Aorta (tissue), 5 donors: Measurements from ENCODE around the gene APBA3. TPM values are rescaled to one million over a fixed set of nuclear protein-coding genes. Genes with fewer than 3 reads are reported as not detected.

ENCODE experiments used
- ATAC-seq: fragments of 200-7000 bp; cut with Tn5 transposase; one replicate; pipeline ENCODE4 v1.9.1; 2022; ENCODE audit warnings: moderate library complexity; ENCODE audit not compliant: low FRiP score
- DNase-seq, 2 donors: peaks; one replicate each; pipeline ENCODE4 v3.0.0-alpha.2; 2020
- H3K27ac ChIP-seq, 2 donors: one replicate each; pipeline ENCODE4 v1.5.1; 2013; ENCODE audit warnings: low read length in 2 of 2, mild to moderate bottlenecking in 2 of 2, moderate library complexity in 2 of 2, control low read depth in 1 of 2, inconsistent platforms in 1 of 2, low read depth in 1 of 2
- H3K27me3 ChIP-seq, 2 donors: one replicate each; pipeline ENCODE4 v1.6.1; 2013; ENCODE audit warnings: control low read depth in 1 of 2, low read length in 1 of 2, mild to moderate bottlenecking in 1 of 2, moderate library complexity in 1 of 2; ENCODE audit not compliant: insufficient read depth in 2 of 2, control insufficient read depth in 1 of 2
- H3K36me3 ChIP-seq, 2 donors: one replicate each; pipeline ENCODE4 v1.6.1; 2013; ENCODE audit warnings: control low read depth in 1 of 2, low read length in 1 of 2, mild to moderate bottlenecking in 1 of 2; ENCODE audit not compliant: insufficient read depth in 2 of 2, control insufficient read depth in 1 of 2
- H3K4me1 ChIP-seq, 2 donors: one replicate each; pipeline ENCODE4 v1.6.1; 2013; ENCODE audit warnings: low read length in 2 of 2, control low read depth in 1 of 2, mild to moderate bottlenecking in 1 of 2, moderate library complexity in 1 of 2; ENCODE audit not compliant: insufficient read depth in 2 of 2, control insufficient read depth in 1 of 2
- H3K4me3 ChIP-seq, 2 donors: one replicate each; pipeline ENCODE4 v1.5.1; 2013; ENCODE audit warnings: low read length in 2 of 2, control low read depth in 1 of 2, mild to moderate bottlenecking in 1 of 2
- H3K9me3 ChIP-seq: one replicate; pipeline ENCODE4 v1.6.1; 2013; ENCODE audit warnings: mild to moderate bottlenecking, low read length; ENCODE audit not compliant: control insufficient read depth
- WGBS, 2 donors: extraction: QIAGEN DNeasy Blood & Tissue Kit; methylation state at CpG; one replicate each; pipeline ENCODE4 v1.1.7; 2013; 5-methylcytosine and 5-hydroxymethylcytosine counted together
- intact Hi-C, 2 donors: fragments of 100-400 bp; cut with DNase I; formaldehyde crosslinking; loops; one replicate each; pipeline versions ENCODE4 v1.14.2 to v1.15.0; 2022
- polyA plus RNA-seq, 2 donors: library from polyadenylated mRNA; stranded (reverse); fragments of 200-250 nt; gene quantifications; one replicate each; pipeline ENCODE4 v1.2.3, GENCODE V29; 2013
- total RNA-seq, 2 donors: library from RNA; stranded (reverse); fragmentation: NEBNext Ultra II Directional; extraction: Animal tissue kit (Norgen Biotek cat#: 25700); gene quantifications; one replicate each; pipeline ENCODE4 v1.2.1, GENCODE V29; 2021
- donor health status: healthy with polysubstance abuse.
- donor health status: Bipolar disorder and iron deficiency.
- donor health status: DM: no; HTN: no; CAD: no.
- donor health status: DM: no; HTN: no; CAD: no.
- donor health status: DM: yes; HTN: yes; CAD: no.

Gene APBA3
- total and polyA plus RNA-seq, 4 donors = 7.1 to 25.6 (median 20.0) TPM

DNA sequence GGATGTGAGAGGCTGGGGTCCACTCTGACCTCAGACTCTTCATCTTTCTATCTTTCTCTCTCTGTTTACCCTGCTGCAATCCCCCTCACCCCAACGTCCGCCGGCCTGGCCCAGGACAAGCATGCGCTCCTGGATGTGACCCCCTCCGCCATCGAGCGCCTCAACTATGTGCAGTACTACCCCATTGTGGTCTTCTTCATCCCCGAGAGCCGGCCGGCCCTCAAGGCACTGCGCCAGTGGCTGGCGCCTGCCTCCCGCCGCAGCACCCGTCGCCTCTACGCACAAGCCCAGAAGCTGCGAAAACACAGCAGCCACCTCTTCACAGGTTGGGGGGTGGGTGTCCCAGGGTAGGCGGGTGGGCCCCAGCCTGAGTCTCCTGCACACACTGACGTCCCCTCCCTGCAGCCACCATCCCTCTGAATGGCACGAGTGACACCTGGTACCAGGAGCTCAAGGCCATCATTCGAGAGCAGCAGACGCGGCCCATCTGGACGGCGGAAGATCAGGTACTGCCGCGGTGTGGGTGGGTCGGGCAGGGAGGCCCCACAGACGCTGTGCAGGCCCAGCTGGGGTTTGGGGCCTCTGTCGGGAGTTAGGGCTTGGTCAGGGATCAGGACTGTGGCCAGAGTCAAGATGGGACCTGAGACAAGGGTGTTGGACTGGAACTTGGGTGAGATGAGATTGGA, 15.0 kb downstream of the APBA3 start:
- DNase-seq (no peak), ATAC-seq (no peak)
- Histone ChIP-seq H3K4me3 (no peak overlapping the region), H3K36me3 (no peaks in the 10 kb centered on the region), H3K4me1 (no peaks in the 10 kb centered on the region), H3K27me3 (no peaks in the 10 kb centered on the region), H3K27ac (no peak overlapping the region), H3K9me3 (no peaks in the 10 kb centered on the region)
- WGBS, 2 donors = 72% methylated on average over 31 of the region's 31 CpGs
- intact Hi-C loops = no loop called here

GRCh38 chr19:3745363-3746045, 16.0 kb downstream of the APBA3 start:
- 60 to 66% methylated on average over 8 of the region's 8 CpGs for WGBS, 2 donors
- DNase-seq (no peak), ATAC-seq (no peak)
- no peaks in the 10 kb centered on the region for H3K36me3 ChIP-seq
- no peaks in the 10 kb centered on the region for H3K4me1 ChIP-seq
- intact Hi-C loops = no loop called here
- no peak overlapping the region for H3K27ac ChIP-seq
- H3K27me3 ChIP-seq = no peaks in the 10 kb centered on the region
- H3K4me3 ChIP-seq = no peak overlapping the region
- no peaks in the 10 kb centered on the region for H3K9me3 ChIP-seq

DNA sequence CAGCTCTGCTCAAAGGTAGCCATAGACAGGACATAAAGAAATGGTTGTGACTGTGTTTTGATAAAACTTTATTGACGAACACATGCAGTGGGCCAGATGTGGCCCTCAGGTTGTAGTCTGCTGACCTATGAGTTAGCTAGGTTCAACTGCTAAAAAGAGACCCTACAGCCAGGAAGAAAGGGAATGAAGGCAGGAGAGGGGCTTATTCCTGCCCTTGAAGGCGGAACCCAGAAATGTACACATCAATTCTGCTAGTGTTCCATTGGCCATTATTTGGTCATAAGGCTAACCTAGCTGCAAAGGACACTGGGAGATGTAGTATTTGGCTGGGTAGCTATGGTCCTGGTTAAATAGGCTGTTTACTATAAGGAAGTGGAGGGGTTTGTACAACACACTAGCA, 18.0 kb downstream of the APBA3 start:
- no peak for ATAC-seq
- Histone ChIP-seq H3K9me3 (no peaks in the 10 kb centered on the region), H3K4me1 (no peaks in the 10 kb centered on the region), H3K27me3 (no peaks in the 10 kb centered on the region), H3K36me3 (no peaks in the 10 kb centered on the region), H3K4me3 (no peak overlapping the region), H3K27ac (no peak overlapping the region)
- DNase-seq = no peak
- WGBS, 2 donors = 95 to 96% methylated on average over 2 of the region's 2 CpGs
- intact Hi-C loops = no loop called here

- intact Hi-C loops = no loop called here
- DNase-seq = no peak
Observed at GRCh38 chr19:3740431-3740830, 21.1 kb downstream of the APBA3 start.

GRCh38 chr19:3738477-3739220, 22.8 kb downstream of the APBA3 start:
- no peaks in the 10 kb centered on the region for H3K36me3 ChIP-seq
- ATAC-seq = no peak
- H3K9me3 ChIP-seq = no peaks in the 10 kb centered on the region
- intact Hi-C loops = no loop called here
- no peak overlapping the region for H3K27ac ChIP-seq
- 85% methylated on average over 32 of the region's 32 CpGs for WGBS, 2 donors
- H3K4me1 ChIP-seq = no peaks in the 10 kb centered on the region
- H3K27me3 ChIP-seq = no peaks in the 10 kb centered on the region
- H3K4me3 ChIP-seq = no peak overlapping the region
- no peak for DNase-seq

More at GRCh38 chr19:3740431-3740830, 21.1 kb downstream of the APBA3 start:
- Histone ChIP-seq H3K4me3 (no peak overlapping the region), H3K9me3 (no peaks in the 10 kb centered on the region), H3K27me3 (no peaks in the 10 kb centered on the region), H3K27ac (no peak overlapping the region), H3K4me1 (no peaks in the 10 kb centered on the region), H3K36me3 (no peaks in the 10 kb centered on the region)
- WGBS, 2 donors = 93 to 95% methylated on average over 24 of the region's 24 CpGs
- ATAC-seq = no peak

GRCh38 chr19:3737487-3738205, 23.8 kb downstream of the APBA3 start:
- Histone ChIP-seq H3K27me3 (no peaks in the 10 kb centered on the region), H3K4me3 (no peak overlapping the region), H3K9me3 (no peaks in the 10 kb centered on the region), H3K36me3 (no peaks in the 10 kb centered on the region), H3K4me1 (no peaks in the 10 kb centered on the region), H3K27ac (no peak overlapping the region)
- ATAC-seq (no peak), DNase-seq (no peak)
- WGBS, 2 donors = 84 to 86% methylated on average over 10 of the region's 10 CpGs
- intact Hi-C loops = no loop called here

DNA sequence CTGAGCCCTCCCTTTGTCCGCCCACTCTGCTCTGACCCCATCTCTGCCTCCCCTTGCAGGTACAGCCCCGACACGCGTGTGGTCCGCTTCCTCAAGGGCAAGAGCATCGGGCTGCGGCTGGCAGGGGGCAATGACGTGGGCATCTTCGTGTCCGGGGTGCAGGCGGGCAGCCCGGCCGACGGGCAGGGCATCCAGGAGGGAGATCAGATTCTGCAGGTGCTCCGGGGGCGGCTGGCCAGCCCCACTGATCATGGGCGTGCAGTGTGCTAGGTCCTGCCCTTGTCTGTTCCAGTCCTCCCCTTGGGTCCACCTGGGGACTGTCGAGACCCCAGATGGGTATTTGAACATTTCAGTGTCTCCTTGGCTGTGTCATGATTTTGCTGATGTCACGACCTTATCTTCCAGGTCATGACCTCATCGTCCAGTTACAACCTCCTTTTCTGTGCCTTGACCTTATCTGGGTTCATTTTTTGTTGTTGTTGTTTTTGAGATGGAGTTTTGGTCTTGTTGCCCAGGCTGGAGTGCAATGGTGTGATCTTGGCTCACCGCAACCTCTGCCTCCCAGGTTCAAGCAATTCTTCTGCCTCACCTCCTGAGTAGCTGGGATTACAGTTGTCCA, 25.3 kb downstream of the APBA3 start:
- Histone ChIP-seq H3K36me3 (no peaks in the 10 kb centered on the region), H3K9me3 (no peaks in the 10 kb centered on the region), H3K27ac (no peak overlapping the region), H3K4me1 (no peaks in the 10 kb centered on the region), H3K27me3 (no peaks in the 10 kb centered on the region), H3K4me3 (no peak overlapping the region)
- DNase-seq = no peak
- intact Hi-C loops = no loop called here
- no peak for ATAC-seq
- WGBS, 2 donors = 81 to 84% methylated on average over 21 of the region's 21 CpGs

GRCh38 chr19:3734310-3734600, 27.2 kb downstream of the APBA3 start:
- DNase-seq (no peak), ATAC-seq (no peak)
- H3K27me3 ChIP-seq = no peaks in the 10 kb centered on the region
- 90 to 93% methylated on average over 14 of the region's 14 CpGs for WGBS, 2 donors
- H3K27ac ChIP-seq = no peak overlapping the region
- H3K4me3 ChIP-seq = no peak overlapping the region
- intact Hi-C loops = no loop called here
- H3K4me1 ChIP-seq = no peaks in the 10 kb centered on the region
- no peaks in the 10 kb centered on the region for H3K9me3 ChIP-seq
- no peaks in the 10 kb centered on the region for H3K36me3 ChIP-seq
